T-helper 1 cell treated with Interleukin-12 subunit alpha and Interleukin-12 subunit beta and Interleukin-4 antibody, amounts not matched to agents 30 ng/mL and 1 ng/mL, for 36 hours (primary cell): Measurements from ENCODE around the gene SMPD1. TPM values are rescaled to one million over a fixed set of nuclear protein-coding genes. Genes with fewer than 3 reads are reported as not detected.

Experiments used
- intact Hi-C: fragments of 100-400 bp; cut with micrococcal nuclease; formaldehyde crosslinking; loops from one replicate; pipeline ENCODE4 v1.15.1; 2024
- total RNA-seq: library from RNA; stranded (reverse); gene quantifications from 2 replicates; pipeline ENCODE4 v1.2.3, GENCODE V29; 2022

The SMPD1 gene
- total RNA-seq = 50.9 and 52.6 TPM in 2 replicates

DNA sequence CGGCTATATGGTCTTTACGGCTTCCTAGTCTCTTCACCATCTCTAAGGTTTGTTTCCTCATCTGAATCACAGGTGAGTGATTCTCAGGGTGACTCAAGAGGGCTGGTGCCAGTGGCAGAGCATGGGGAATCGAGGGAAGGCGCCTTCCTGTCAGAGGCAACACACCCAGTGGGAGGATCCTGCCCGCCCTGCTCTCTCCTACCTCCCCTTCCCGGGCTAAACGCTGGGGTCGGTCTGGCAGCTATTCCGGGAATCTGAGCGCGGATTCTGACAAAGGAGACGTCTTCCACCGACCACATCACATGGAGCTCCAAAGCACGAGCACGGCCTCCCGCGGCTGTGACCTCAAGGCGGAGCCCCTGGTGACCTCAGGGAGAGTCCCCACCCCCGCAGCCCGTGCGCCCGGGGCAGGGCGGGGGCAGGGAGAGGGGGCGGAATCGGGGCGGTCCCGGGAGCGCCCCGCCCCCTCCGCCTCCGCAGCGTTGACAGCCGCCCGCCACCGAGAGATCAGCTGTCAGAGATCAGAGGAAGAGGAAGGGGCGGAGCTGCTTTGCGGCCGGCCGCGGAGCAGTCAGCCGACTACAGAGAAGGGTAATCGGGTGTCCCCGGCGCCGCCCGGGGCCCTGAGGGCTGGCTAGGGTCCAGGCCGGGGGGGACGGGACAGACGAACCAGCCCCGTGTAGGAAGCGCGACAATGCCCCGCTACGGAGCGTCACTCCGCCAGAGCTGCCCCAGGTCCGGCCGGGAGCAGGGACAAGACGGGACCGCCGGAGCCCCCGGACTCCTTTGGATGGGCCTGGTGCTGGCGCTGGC is at the start of gene SMPD1:
SMPD1 (plus strand) TSS at position 570 of the 813 bp plus-strand sequence; CDS start at position 695, 125 bp downstream.
- intact Hi-C loops = loop anchor here (1.0 kb wide), 15 partner anchors 11 to 706 kb away; partner anchors contain the start of genes APBB1, ARFIP2, CAVIN3 and FHIP1B

DNA sequence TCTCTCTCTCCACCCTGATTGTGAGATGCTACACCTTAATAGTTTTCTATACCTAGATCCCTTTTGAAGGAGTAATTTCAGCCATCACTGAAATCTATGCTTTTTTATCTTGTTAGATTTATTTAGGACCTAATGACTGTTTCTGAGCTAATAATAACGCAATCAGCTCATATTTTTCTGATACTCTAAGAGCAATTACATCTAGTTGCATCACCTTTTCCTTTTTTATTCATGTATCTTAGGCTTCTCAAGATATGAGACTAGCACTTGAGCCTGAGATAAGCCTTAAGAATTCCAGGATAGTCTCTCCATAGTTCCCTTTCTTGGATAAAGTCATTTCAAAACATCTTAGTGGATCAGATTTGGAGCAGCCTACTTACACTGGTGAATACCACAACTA is 44.9 kb upstream of the SMPD1 start:
- intact Hi-C loops = no loop called here

DNA sequence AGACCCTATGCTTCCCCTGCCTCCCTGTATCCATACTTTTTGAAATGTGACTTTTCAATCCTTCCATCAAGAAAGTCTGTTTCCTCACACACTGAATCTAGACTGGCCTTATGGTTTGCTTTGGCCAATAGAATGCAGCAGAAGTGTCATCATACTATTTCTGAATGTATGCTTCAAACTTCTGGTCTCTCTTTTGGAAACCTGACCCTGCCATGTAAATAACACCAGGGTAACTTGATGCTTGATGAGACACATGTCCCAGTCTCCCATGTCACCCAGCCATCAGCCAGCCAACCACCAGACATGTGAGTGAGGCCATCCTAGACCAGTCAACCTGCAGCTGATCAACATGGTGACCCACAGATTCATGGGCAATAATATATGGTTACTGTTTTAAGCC is 40.2 kb upstream of the SMPD1 start:
- intact Hi-C loops = loop anchor here (5.0 kb wide), 1 partner anchor 118 kb away; the partner anchor contains the start of gene FHIP1B

DNA sequence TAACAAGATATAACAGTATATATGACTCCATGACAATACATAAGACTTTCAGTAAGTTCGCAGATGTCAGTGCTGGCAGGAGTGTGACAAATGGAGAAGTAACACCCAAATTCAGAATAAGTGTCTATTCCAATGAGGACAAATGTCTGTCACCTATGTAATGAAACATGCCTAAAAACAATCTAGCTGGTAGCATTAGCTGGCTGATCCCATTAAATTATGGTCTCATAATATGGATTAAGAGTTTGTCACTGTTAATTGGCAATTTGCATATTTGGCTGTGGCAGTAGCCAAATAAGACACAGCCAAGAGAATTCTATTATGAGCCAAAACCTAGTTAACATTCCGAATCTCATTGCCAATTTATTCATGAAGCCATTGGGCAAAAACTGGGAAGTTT is 39.8 kb upstream of the SMPD1 start:
- intact Hi-C loops = loop anchor here (5.0 kb wide), 1 partner anchor 118 kb away; the partner anchor contains the start of gene FHIP1B

DNA sequence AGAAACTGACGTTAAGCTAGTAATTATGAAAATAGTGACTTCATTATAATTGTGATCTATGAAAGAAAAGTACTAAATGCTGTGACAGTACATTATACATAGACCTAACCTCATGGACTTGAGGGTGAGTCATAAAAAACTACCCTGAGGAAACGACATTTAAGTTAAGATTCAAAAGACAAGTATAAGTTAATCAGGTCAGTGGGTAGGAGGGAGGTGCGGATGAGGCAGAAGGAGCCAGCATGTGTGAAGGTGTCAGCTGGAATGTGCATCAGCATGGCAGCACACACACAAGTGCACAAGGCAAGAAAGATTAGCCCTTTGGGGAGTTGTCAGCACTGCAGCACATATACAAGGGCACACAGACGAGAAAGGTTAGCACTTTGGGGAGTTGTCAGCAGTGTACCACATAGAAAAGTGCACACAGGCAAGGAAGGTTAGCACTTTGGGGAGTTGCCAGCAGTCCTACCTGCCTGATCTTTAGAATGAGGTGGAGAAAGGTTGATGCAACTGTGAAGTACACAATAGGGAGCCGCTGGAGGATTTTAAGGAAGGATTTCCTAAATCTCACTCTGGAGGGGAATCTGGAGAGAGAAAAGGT is 38.4 kb upstream of the SMPD1 start:
- intact Hi-C loops = loop anchor here (1.0 to 5.0 kb wide), 5 partner anchors 30 to 875 kb away; partner anchors contain the start of genes FHIP1B and OR52N2

DNA sequence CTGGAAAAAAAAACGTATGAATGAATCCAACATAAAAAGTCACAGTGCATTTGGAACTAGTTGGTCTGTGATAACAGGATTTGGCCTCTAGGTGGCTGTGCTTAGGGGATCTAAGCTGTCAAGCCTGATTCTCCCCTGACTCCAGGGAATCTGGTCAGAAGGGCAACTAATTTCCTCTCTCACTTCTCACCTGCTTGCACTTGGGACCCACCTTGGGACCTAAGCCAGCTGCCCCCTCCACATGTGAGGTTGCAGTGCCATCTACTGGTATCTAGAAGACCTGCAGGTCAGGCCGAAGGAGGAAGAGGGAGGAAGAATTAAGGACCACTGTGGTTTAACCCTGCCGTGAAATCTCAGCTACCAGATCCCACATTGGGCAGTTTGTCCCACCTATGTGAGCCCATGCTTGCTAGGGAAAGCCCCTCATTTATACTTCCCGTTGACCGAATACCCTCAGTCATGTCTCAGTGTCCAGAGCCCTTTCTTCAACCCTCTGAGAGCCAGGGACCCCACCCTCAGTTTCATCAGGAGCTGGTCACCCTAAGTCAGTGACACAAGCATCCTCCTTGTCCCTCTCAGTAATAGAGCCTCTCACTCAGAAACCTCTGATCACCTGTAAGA is 36.8 kb upstream of the SMPD1 start:
- intact Hi-C loops = loop anchor here (1.0 to 5.0 kb wide), 8 partner anchors 37 to 877 kb away; partner anchors contain the start of genes FHIP1B and OR52N2

DNA sequence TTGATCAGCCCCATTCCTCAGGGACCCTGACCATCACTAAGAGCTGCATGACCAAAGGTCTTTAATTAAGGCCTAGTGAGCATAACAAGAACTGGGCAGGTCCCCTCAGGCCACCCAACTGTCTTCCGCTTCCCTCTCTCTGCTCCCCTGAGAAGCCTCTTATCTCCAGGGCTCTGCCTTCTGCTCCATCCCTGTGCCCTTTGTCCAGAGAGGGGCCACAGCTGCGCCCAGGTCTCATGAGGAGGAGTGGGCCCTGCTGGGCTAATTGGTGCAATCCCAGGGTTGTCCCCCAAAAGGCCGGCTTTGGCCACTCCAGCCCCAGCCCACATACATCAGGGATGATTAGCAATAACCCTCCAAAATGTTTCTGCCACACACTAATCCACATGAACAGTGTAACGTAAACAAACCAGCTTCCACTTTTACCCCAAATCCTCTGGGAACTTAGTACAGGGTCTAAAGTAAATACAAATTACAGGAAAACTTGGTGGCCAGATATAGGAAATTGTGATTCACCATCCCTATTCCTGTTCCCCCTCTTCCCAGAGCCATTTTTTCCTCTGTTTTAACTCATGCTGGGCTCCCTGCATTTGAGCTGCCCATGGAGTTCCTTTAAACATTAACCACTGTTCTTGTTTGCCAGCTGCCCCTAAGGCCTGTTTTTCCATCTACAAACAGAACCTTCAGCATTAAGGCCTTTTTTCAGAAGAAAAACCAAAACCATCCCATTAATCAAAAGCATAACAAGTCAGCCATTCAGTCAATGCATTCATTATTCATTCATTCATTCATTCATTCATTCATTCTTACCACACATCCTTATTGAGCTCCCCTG is 35.4 kb upstream of the SMPD1 start:
- intact Hi-C loops = loop anchor here (5.0 kb wide), 1 partner anchor 123 kb away; the partner anchor contains the start of gene FHIP1B

DNA sequence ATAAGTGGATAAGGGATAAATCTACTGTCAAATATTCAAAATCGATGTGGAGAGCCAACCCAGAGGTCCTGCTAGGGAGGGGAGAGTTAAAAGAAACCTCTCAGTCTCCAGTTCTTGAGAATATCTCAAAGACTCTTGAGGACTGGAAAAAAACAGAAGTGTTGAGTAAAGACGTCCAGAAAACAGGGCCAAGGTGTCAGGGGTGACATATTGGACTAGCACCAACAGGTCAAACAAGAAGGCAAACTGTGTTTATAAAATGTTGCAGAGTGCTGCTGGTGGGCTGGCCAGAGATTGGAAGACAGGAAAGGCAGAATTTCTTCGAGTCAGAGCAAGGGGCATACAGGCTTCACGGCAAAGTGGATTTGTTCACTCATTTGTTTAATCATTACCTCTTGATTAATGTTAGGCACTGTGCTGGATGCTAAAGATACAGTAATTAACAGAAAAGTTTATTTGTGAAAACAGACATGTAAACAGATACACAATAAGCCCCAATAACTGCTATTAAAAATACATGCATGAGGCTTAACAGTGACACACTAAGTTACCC is 33.7 kb upstream of the SMPD1 start:
- intact Hi-C loops = no loop called here

DNA sequence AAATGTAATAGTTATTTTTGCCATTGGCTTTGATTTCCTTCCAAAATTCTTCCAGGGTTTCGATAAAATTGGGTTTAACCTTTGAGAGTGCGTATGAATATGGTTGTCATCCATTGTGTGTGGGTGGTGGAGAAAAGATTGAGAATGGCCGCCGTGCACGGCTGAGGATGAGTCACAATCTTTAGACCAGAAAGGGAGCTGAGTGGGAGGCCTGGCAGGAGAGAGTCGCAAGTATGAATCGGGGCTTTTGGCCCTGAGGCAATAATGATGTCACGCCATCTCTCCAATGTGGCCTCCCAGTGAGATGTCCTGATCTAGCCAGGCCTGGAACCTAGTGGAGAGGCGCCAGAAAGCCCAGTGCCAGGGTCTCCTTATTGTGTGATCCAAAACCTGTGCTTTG is 33.1 kb upstream of the SMPD1 start:
- intact Hi-C loops = no loop called here

DNA sequence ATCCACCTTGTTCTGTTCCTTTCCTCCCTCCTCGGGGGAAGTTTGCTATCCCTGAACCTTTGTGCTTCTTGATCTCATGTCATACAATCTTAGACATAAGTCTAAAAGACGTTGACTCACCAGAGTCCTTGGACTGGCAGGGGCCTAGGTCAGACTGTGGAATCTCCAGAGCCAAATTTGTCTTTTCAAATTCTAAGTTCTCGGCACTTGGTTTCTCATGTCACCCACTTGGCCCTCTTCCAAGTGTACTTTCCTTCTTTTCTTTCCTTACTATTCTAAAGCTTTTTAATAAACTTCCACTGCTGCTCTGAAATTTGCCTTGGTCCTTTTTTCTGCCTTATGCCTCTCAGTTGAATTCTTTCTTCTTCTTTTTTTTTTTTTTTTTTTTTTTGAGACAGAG is 30.1 kb upstream of the SMPD1 start:
- intact Hi-C loops = no loop called here

DNA sequence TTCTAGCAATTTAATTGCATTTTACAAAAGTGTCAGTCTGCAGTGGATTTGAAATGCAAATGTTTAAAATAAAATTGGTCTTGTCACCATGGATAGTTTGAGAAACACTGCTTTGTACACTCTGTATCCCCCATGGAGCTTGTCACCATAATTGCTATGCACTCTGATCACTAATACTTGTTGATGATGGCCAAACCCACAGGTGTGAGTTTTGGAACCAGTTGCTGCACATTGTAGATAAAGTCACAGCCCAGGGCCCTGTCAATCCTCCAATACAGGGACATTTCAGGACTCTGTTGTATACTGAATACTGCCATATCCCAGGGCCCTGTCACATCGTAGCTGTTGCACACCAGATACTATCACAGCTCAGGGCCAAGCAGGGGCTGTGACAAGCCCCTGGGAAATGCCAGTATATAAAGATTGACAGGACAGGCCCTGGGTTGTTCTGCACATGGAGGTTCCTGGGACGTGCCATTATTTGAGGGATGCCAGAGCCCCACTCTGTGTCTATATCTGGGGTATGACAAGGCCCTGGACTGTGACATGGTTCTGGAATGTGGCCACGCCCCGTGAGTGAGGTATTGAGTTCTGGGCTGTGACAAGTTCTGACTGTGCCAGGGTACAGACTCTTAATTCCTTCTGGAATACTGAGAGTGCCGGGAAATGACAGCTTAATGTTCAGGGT is 27.9 kb upstream of the SMPD1 start:
- intact Hi-C loops = loop anchor here (2.0 kb wide), 1 partner anchor 1238 kb away; no protein-coding TSS in a partner anchor

DNA sequence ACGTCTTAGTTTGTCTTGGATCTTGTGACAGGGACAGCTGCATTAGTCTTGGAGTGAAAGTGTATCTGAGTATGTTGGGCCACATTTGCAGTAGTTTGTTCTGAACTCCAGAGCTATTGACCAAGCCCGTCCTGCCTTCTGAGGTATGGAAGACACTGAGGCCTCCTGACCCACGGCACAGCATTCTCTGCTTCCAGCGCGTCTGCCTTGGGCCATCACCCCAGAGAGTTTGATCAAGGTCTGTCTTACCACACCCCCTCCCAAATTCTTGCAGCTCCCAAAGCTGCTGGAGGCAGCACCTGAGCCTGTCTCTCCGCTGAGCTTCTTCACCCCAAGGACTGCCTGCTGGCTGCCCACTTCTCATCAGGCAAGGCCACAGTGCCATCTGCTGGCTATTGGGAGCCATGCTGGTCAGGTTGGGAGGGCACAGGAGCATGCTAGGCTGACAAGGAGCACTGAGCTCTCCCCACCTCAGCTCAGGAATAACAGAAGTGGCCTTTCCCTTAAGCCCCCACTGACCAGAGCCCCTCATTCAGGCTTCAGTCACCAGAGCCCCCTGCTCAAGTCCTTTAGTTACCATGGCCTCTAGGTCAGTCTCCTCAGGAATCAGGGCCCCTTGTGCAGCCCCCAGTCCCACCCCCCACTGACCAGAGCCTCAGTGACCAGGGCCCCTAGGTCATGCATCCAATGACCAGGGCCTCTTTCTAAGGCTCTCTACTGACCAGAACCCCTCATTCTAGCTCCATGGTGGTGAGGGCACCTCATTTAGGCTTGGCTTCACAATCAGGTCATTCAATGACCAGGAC is 27.2 kb upstream of the SMPD1 start:
- intact Hi-C loops = loop anchor here (1.0 to 2.0 kb wide), 3 partner anchors 340 to 1238 kb away; no protein-coding TSS in a partner anchor

DNA sequence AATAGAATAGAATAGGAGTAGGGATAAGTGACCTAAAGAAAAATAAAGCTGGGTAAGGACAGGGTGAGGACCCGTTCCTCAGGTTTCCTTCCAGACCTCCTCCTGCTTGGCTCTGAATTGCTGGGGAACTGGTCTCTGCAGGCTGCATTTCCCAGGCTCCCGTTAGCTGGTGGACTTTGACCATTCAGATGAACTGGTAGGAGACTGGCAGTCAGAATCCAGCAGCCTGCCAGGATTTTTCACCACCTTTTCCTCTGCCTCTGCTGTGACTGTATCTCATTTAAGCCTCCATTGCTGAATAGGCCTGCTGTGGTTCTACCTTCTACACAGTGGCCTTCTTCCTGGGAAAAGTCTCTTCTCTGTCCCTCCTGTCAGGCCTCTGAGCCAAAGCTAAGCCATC is 24.6 kb upstream of the SMPD1 start:
- intact Hi-C loops = no loop called here

DNA sequence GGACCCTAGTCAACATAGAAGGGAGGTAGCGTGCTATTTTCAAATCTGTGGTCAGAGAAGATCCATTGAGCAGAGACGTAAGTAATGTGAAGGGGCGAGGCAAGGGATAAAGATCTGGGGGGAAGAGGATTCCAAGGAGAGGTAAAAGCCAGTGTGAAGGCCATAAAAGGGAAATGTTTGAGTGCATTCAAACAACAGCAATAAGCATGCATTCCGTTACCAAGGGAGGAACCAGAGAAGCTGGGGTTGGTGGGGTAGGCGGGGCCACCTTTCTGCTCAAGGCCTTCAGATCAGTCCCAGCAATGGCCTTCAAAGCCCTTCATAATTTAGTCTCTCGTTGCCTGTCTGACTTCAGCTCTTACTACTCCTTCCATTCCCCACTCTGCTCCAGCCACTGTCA is 18.4 kb upstream of the SMPD1 start:
- intact Hi-C loops = no loop called here

DNA sequence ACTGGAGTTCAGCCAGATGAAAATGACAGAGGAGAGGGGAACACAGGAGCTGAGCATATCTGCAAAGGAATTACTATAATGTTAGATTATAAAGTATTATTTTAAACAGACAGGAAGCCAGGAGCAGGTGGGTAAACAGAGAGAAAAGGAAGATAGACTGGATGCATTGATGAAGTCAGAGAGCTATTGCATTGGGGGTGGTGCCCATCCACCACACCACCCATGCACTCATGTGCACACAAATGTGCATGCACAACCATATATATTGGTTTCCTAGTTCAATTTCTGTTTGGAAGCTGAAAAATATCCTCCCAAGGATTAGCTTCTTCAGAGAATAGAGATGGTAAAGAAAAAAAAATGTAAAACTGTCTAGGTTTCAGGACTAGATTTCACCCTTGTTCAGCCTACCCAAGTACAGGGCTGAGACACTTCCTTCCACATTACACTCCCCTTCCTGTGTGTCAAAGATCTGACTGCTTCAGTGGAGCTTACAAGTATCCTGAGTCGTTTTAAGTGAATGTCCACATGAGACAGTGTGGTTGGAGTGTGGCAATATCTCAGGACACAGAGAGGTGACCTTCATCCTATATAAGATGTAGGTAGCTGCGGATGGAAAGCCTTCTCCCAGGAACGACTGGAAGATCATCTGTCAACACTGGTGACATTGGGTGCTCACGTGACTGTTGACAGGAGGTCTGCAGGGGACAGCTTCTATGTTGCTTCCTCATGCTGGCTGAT is 12.2 kb upstream of the SMPD1 start:
- intact Hi-C loops = loop anchor here (2.0 kb wide), 1 partner anchor 143 kb away; the partner anchor contains the start of gene FHIP1B

DNA sequence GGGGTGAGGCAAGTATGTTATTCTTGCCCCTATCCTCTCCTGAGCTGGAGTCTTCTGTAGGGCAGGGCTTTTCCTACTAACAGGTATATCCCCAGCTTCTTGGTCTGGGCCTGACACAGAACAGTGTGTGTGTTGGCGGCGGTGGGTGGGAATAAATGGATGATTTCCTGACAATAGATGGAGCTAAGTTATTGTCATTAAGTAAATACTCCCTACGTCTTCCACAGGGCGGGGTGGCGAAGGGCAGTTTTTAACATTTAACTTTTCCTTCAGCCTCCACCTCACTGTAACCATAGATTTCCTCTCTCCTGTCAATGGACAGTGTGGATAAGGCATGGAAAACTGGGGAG is 11.7 kb upstream of the SMPD1 start:
- intact Hi-C loops = loop anchor here (2.0 kb wide), 1 partner anchor 144 kb away; the partner anchor contains the start of gene FHIP1B

DNA sequence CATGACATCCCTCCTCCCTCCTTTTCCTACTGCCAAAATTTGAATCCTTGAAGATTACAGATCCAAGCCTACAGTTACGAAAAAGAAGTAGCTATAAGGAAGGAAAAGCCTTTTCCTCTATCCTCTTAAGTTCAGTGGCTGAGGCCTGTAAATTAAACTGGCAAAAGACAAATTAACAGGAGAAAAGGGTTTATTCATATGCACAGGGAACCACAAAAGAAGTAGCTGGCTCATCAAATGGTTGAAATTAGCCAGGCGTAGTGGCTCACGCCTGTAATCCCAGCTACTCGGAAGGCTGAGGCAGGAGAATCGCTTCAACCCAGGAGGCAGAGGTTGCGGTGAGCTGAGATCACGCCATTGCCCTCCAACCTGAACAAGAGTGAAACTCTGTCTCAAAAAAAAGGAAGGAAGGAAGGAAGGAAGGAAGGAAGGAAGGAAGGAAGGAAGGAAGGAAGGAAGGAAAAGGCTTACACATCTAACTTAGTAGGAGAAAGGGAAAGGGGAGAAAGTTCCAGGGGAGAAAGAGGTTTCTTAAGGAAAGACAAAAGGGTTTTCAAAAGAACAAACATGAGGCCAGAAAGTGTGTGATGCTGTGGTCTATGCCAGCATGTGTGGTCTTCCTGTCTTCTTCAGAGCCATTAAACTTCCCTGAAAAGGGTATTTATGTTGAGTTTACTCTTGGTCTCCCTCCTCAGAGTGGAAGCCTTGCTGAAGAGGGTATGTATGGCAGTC is 5.1 kb upstream of the SMPD1 start:
- intact Hi-C loops = no loop called here
